ENCODE data around the gene SRC. TPM values are rescaled to one million over a fixed set of nuclear protein-coding genes. Genes with fewer than 3 reads are reported as not detected.

Gene SRC
- total RNA-seq, 1 experiment from 2014 or later = 42.3 TPM

- TF ChIP-seq ZNF274 (IDR thresholded peaks at IDR 0.05; ENCODE audit: low read depth, low read length) = no peak
- TF ChIP-seq CEBPB (IDR thresholded peaks at IDR 0.05; ENCODE audit: low read depth) = no peak
- no peak for TF ChIP-seq CTCF (IDR thresholded peaks at IDR 0.05 in 2 of 3, conservative IDR thresholded peaks at IDR 0.05 in 1 of 3; ENCODE audit: borderline replicate concordance in 1 of 3, insufficient read depth in 1 of 3, low read depth in 2 of 3, low read length in 2 of 3)
Measured at GRCh38 chr20:37432606-37433005, 86.7 kb downstream of the SRC start (continued).

- no peak overlapping the region for H3K4me3 ChIP-seq (replicated peaks in 1 of 2; ENCODE audit: low read depth in 1 of 2, low read length in 2 of 2)
- no peaks in the 10 kb centered on the region for H3K9me3 ChIP-seq (ENCODE audit: control insufficient read depth in 1 of 2, insufficient read depth in 1 of 2, low read depth in 1 of 2, low read length in 2 of 2)
- no peaks in the 10 kb centered on the region for H3K36me3 ChIP-seq (ENCODE audit: control insufficient read depth in 1 of 2, insufficient read depth in 2 of 2, low read length in 2 of 2)
- RAD21 ChIA-PET (ENCODE audit: low non-redundant PET in 1 of 2, low total read pairs in 2 of 2, uncharacterized antibody in 2 of 2, unreplicated experiment in 2 of 2) = no interaction called here
- peaks cover 51% of the 10 kb centered on the region for H3K27me3 ChIP-seq (ENCODE audit: insufficient read depth, low read length)
- H3K79me2 ChIP-seq (ENCODE audit: insufficient read depth, low read length) = no peaks in the 10 kb centered on the region
- no peak overlapping the region for H3K27ac ChIP-seq (ENCODE audit: low read depth, low read length)
- intact Hi-C loops (cut with micrococcal nuclease) = no loop called here
- H3K9ac ChIP-seq (ENCODE audit: low read length) = no peak overlapping the region
- no peak for ATAC-seq
- no peak overlapping the region for H3K4me2 ChIP-seq (ENCODE audit: low read length)
- no peaks in the 10 kb centered on the region for H4K20me1 ChIP-seq (ENCODE audit: insufficient read depth)
- POLR2A ChIA-PET = no interaction called here
- TF ChIP-seq SRF (IDR thresholded peaks at IDR 0.05; ENCODE audit: low read depth) = no peak
- TF ChIP-seq JUND (IDR thresholded peaks at IDR 0.05) = no peak
- TF ChIP-seq ZNF274 (IDR thresholded peaks at IDR 0.05; ENCODE audit: low read depth, low read length) = no peak
- TF ChIP-seq, protein P1, sequence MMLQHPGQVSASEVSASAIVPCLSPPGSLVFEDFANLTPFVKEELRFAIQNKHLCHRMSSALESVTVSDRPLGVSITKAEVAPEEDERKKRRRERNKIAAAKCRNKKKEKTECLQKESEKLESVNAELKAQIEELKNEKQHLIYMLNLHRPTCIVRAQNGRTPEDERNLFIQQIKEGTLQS (IDR thresholded peaks at IDR 0.05) = no peak
- TF ChIP-seq FOSL1 (IDR thresholded peaks at IDR 0.05; ENCODE audit: low read depth) = no peak
- no peak for TF ChIP-seq CBX3 (IDR thresholded peaks at IDR 0.05; ENCODE audit: low read depth)
- TF ChIP-seq CEBPB (IDR thresholded peaks at IDR 0.05; ENCODE audit: low read depth) = no peak
- TF ChIP-seq EZH2phosphoT487 (IDR thresholded peaks at IDR 0.05; ENCODE audit: borderline replicate concordance) = no peak
- no peak for TF ChIP-seq CTCF (IDR thresholded peaks at IDR 0.05 in 2 of 3, conservative IDR thresholded peaks at IDR 0.05 in 1 of 3; ENCODE audit: borderline replicate concordance in 1 of 3, insufficient read depth in 1 of 3, low read depth in 2 of 3, low read length in 2 of 3)
- no peak for TF ChIP-seq MAX (IDR thresholded peaks at IDR 0.05)
- TF ChIP-seq, protein P2, sequence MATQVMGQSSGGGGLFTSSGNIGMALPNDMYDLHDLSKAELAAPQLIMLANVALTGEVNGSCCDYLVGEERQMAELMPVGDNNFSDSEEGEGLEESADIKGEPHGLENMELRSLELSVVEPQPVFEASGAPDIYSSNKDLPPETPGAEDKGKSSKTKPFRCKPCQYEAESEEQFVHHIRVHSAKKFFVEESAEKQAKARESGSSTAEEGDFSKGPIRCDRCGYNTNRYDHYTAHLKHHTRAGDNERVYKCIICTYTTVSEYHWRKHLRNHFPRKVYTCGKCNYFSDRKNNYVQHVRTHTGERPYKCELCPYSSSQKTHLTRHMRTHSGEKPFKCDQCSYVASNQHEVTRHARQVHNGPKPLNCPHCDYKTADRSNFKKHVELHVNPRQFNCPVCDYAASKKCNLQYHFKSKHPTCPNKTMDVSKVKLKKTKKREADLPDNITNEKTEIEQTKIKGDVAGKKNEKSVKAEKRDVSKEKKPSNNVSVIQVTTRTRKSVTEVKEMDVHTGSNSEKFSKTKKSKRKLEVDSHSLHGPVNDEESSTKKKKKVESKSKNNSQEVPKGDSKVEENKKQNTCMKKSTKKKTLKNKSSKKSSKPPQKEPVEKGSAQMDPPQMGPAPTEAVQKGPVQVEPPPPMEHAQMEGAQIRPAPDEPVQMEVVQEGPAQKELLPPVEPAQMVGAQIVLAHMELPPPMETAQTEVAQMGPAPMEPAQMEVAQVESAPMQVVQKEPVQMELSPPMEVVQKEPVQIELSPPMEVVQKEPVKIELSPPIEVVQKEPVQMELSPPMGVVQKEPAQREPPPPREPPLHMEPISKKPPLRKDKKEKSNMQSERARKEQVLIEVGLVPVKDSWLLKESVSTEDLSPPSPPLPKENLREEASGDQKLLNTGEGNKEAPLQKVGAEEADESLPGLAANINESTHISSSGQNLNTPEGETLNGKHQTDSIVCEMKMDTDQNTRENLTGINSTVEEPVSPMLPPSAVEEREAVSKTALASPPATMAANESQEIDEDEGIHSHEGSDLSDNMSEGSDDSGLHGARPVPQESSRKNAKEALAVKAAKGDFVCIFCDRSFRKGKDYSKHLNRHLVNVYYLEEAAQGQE (IDR thresholded peaks at IDR 0.05; ENCODE audit: low read depth) = no peak
- no peak for TF ChIP-seq RAD21 (IDR thresholded peaks at IDR 0.05; ENCODE audit: low read depth)
- TF ChIP-seq POLR2A (IDR thresholded peaks at IDR 0.05; ENCODE audit: borderline replicate concordance, extremely low read depth, insufficient read depth, insufficient read length) = no peak
- no peak for TF ChIP-seq ZFX (IDR thresholded peaks at IDR 0.05)
- TF ChIP-seq EZH2 (IDR thresholded peaks at IDR 0.05) = no peak
- no peak for TF ChIP-seq EGR1 (IDR thresholded peaks at IDR 0.05; ENCODE audit: low read depth)
- no peak for TF ChIP-seq SP1 (IDR thresholded peaks at IDR 0.05; ENCODE audit: low read depth)
- no peak for TF ChIP-seq TCF7L2 (IDR thresholded peaks at IDR 0.05; ENCODE audit: borderline replicate concordance, extremely low read depth, insufficient read depth, insufficient read length)
- no peak for DNase-seq (ENCODE audit: low read depth, low spot score)
- H3K4me1 ChIP-seq (ENCODE audit: control insufficient read depth in 1 of 2, insufficient read depth in 2 of 2, low read length in 2 of 2) = no peaks in the 10 kb centered on the region
- no peak overlapping the region for H2AFZ ChIP-seq (ENCODE audit: low read depth, low read length, poor library complexity, severe bottlenecking)
- CTCF ChIA-PET = no interaction called here
- no peaks in the 10 kb centered on the region for H3K9me2 ChIP-seq (ENCODE audit: insufficient read depth)
- no TSS peak for BruUV-seq (replicated peaks)
Measured at GRCh38 chr20:37435607-37436006, 89.7 kb downstream of the SRC start.

Measured in HCT116 (cell line).